Measurements from ENCODE around the gene GFOD2. TPM values are rescaled to one million over a fixed set of nuclear protein-coding genes. Genes with fewer than 3 reads are reported as not detected.

Gene GFOD2
- total and polyA plus RNA-seq, 8 donors, result 6.4 to 17.2 (median 9.6) TPM

DNA sequence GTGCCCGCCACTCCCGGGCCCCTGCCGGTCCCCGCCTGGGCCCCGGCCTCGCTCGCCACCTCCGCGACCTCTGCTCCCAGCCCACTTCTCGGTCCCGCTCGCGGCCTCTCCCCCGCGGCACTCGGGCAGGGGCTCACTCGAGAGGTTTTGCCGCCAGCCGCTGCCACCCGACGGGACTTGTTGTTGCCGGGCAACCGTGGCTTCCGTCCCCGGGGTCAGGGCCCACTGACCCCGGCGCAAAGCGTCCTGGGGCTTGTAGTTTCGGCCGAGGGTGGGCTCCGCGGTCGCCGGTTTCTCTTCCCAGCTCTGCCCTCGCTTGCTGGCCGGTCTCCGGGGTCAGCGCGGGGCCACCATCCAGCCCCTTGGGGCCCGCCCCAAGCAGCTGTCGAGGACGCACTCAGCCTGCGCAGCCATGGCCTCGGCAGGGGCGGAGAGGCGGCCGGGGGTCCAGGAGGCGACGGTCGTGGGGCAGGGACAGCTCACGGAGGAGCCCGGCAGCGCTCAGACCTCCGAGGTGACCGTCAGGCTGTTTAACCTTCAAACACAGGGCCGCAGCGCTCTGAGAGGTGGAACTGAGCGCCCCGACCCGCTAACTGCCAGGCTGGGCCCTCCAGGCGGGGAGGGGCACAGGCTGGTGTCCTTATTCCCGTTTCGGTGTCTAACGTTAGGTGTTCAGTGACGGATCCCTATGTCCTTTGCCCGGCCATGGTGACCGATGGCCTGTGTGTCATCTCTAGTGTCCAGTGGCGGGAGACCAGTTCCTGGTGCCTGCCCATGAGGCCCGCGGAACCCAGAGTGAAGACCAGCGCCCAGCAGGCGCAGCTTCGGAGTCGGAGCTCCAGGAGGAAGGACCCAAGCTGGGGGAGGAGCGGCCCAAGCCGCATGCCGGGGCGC, 52.3 kb downstream of the GFOD2 start, which contains the start of the genes C16orf86 and ENKD1:
TSS of gene C16orf86 (plus strand) at position 256 of the 894 bp plus-strand sequence. CDS start at position 413, 157 bp downstream.
TSS of gene ENKD1 (minus strand) at position 192 of the 894 bp plus-strand sequence. CDS start 308 bp downstream, outside the sequence.
- intact Hi-C loops (cut with DNase I), result loop anchor here in 1 of 3 donors (10.0 kb wide), 1 partner anchor 142 kb away; the partner anchor contains the start of gene RIPOR1
- TF ChIP-seq, protein P1, sequence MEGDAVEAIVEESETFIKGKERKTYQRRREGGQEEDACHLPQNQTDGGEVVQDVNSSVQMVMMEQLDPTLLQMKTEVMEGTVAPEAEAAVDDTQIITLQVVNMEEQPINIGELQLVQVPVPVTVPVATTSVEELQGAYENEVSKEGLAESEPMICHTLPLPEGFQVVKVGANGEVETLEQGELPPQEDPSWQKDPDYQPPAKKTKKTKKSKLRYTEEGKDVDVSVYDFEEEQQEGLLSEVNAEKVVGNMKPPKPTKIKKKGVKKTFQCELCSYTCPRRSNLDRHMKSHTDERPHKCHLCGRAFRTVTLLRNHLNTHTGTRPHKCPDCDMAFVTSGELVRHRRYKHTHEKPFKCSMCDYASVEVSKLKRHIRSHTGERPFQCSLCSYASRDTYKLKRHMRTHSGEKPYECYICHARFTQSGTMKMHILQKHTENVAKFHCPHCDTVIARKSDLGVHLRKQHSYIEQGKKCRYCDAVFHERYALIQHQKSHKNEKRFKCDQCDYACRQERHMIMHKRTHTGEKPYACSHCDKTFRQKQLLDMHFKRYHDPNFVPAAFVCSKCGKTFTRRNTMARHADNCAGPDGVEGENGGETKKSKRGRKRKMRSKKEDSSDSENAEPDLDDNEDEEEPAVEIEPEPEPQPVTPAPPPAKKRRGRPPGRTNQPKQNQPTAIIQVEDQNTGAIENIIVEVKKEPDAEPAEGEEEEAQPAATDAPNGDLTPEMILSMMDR (IDR thresholded peaks at IDR 0.05), result no peak

DNA sequence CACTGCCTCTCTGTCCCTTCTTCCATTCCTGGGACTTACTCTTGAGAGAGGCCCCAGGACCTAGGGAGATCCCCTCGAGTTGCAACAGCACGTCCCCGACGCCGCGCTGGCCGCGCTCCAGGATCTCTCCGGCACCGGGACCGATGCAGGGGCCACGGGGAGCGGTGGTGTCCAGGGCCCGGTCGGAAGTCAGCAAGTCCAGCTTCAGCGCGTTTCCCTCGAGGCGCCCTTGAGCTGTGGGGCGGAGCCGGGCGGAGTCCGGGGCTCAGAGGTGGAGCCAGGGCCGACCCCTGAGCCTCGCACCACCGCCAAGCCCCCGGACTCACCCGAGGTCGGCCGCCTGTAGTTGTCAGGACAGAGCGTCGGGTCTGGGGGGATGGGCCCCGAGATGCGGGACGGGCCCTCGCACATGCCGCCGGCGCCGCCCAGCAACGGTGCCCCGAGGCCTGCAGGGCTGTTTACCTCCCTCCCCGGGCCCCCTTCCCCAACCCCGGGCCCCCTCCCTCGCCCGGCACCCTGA, 53.0 kb downstream of the GFOD2 start:
- Histone ChIP-seq H3K4me3 (peak overlapping the region; percentile 83 to 94 (median 87)), H3K36me3 (no peaks in the 10 kb centered on the region), H3K9me3 (no peaks in the 10 kb centered on the region), H3K27me3 (no peaks in the 10 kb centered on the region), H3K27ac (peak overlapping the region; percentile 71 to 93 (median 83)), H3K4me1 (peaks cover 31 to 39% (median 35%) of the 10 kb centered on the region in 3 donors)
- 0 to 1% methylated on average over 23 to 46 of the region's 46 CpGs for WGBS, 2 donors
- intact Hi-C loops (cut with DNase I), result loop anchor here in 1 of 3 donors (10.0 kb wide), 1 partner anchor 141 kb away; the partner anchor contains the start of gene RIPOR1
- peak; percentile 18 to 38 (median 30) for ATAC-seq
- no peak for FAIRE-seq
- peak; percentile 67 to 93 (median 77) for DNase-seq
- TF ChIP-seq, protein P1 (IDR thresholded peaks at IDR 0.05), result no peak

More for the DNA sequence above, 52.3 kb downstream of the GFOD2 start, which contains the start of the genes C16orf86 and ENKD1:
- H3K27ac ChIP-seq, result peak within 1 kb of the TSS; percentile 71 to 93 (median 83)
- no peak for FAIRE-seq
- H3K9me3 ChIP-seq, result no peaks in the 10 kb centered on the region
- DNase-seq, result peak; percentile 87 to 96 (median 90)
- 8 to 9% methylated on average over 75 to 78 of the region's 78 CpGs for WGBS, 2 donors
- peak within 1 kb of the TSS; percentile 83 to 94 (median 87) for H3K4me3 ChIP-seq
- H3K4me1 ChIP-seq, result peaks cover 26 to 38% (median 32%) of the 10 kb centered on the region in 3 donors
- peak; percentile 67 to 79 (median 72) for ATAC-seq
- no peaks in the 10 kb centered on the region for H3K27me3 ChIP-seq
- no peaks in the 10 kb centered on the region for H3K36me3 ChIP-seq

DNA sequence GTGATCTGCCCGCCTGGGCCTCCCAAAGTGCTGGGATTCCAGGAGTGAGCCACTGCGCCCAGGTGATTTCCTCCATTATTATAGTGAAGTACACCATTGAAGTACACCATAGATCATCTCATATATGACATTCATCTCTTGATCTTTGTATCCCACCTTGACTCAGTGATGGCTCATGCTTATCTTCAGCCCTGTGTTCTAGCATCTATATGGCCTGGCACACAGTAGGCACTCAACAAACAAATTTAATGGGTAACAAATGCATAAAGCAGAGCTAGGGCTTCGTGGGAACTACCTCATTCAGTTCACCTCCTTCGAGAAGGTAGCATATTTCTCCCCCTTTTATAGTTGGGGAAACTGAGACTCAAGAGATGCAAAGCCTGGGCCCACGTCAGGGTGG, 53.5 kb downstream of the GFOD2 start:
- Histone ChIP-seq H3K4me3 (peak overlapping the region; percentile 83 to 94 (median 87)), H3K36me3 (no peaks in the 10 kb centered on the region), H3K27me3 (no peaks in the 10 kb centered on the region), H3K4me1 (peaks cover 31 to 39% (median 35%) of the 10 kb centered on the region in 3 donors), H3K27ac (peak overlapping the region; percentile 71 to 93 (median 83)), H3K9me3 (no peaks in the 10 kb centered on the region)
- 26 to 28% methylated on average over 5 of the region's 5 CpGs for WGBS, 2 donors
- intact Hi-C loops (cut with DNase I), result loop anchor here in 1 of 3 donors (10.0 kb wide), 1 partner anchor 141 kb away; the partner anchor contains the start of gene RIPOR1
- DNase-seq (no peak), FAIRE-seq (no peak), ATAC-seq (no peak)
- TF ChIP-seq, protein P1 (IDR thresholded peaks at IDR 0.05), result no peak

DNA sequence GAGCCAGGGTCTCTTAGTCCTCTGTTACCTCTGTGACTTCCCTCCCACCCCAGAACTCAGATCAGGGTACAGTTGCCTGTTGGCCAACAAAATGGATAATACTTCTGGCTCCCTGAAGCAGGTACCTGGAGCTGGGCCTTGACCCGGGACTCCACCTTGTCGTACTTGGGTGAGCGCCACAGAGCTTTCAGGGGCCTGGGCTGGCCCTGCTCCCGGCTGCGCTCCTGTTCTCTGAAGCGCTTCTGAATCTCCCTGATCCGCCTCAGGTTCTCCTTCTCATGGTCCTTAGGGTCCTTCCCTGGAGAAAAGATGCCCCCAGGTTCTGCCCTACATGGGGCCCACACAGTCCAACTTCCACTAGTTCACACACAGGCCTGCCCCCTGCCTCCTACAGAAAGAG, 54.2 kb downstream of the GFOD2 start:
- intact Hi-C loops (cut with DNase I), result loop anchor here in 1 of 3 donors (10.0 kb wide), 1 partner anchor 140 kb away; the partner anchor contains the start of gene RIPOR1
- H3K4me1 ChIP-seq, result peaks cover 31 to 39% (median 35%) of the 10 kb centered on the region in 3 donors
- TF ChIP-seq, protein P1 (IDR thresholded peaks at IDR 0.05), result no peak
- no peaks in the 10 kb centered on the region for H3K36me3 ChIP-seq
- ATAC-seq (peak in 1 of 4 donors; percentile 5), FAIRE-seq (no peak), DNase-seq (peak in 5 of 6 donors; percentile 65 to 86 (median 76))
- peak overlapping the region; percentile 69 to 84 (median 76) for H3K27ac ChIP-seq
- no peaks in the 10 kb centered on the region for H3K9me3 ChIP-seq
- H3K27me3 ChIP-seq, result no peaks in the 10 kb centered on the region
- WGBS, 2 donors, result 37 to 65% methylated on average over 7 of the region's 7 CpGs
- H3K4me3 ChIP-seq, result peak overlapping the region in 2 of 4 donors; percentile 83 to 86

Measured in pancreas (tissue), 10 donors.